Activated CD4-positive, alpha-beta T cell treated with anti-CD3 and anti-CD28 coated beads, Interleukin-2, Interleukin-6, amounts not matched to agents 100 ng/mL and 50 ng/mL, durations not matched to agents 16 hours and 8 hours (primary cell): ENCODE results near the gene MAN1A2.
A peak's percentile ranks its signal among the peaks of the same experiment; 100 is the strongest.
"Not testable (repeated sequence)": the region's sequence is repeated elsewhere in the genome, so short reads cannot be mapped to it uniquely, and the experiment has no call there.

Experiments used
- DNase-seq: peaks from one replicate; pipeline ENCODE4 v3.0.0-alpha.2; 2020

MAN1A2 gene

DNA sequence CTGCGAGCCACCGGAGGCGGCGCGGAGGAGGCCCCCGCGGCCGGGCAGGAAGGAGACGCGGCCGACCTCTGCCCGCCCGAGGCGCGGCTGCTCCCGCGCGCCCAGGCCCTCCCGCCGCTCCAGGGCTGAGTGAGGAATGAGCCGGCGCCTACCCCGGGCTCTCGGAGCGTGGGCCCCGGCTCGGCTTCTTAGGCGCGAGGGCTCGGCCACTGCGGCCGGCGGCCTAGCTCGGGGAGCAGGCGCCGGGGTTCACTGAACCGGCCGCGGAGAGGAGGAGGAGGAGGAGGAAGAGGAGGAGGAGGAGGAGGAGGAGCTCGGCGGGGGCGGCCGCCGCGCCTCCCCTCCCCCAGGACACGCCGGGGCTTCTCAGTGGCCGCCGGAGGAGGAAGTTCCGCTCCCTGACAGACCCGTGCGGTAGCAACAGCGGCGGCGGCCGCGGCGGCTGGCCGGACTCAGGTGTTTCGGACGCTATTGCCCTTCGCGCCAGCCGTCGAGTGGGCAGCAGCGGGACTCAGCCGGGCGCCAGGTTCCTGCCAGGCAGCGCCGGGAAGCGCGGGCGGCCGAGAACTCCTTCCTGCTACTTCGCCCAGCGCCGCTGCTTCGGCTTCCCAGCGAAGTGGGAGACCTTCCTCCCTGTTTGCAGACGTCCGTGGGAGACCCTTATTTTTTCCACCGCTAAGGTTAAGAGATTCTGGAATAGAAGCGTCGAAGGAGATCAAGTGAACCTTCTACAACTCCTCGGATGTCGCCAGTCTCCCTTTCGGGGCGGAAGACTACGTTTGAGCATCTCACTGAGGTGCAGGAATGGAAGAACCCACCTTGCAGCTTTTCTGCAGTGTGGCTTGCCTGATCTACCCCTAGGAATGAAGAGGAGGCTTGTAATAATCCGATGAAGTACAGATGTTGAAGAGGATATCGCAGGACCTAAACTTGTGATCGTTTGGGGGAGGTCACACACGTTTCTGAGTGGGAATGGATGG is at the start of gene MAN1A2:
TSS of gene MAN1A2 (plus strand) at position 404 of the 980 bp plus-strand sequence. CDS start 735 bp downstream, outside the sequence.
- peak; percentile 90 for DNase-seq

DNA sequence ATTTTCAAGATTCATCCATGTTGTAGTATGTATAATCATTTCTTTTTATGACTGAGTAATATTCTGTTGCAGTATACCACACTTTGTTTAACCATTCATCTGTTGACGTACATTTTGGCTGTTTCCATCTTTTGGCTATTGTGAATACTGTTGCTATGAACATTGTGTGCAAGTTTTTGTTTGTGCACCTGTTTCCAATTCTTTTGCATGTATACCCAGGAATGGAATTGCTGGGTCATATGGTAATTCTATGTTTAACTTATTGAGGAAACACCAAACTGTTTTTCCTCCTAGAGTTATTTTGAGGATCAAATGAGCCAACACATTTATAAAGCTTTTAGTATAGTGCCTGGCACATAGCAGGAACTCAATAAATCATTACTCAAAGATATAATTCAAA is 49.2 kb upstream of the MAN1A2 start:
- no peak for DNase-seq

DNA sequence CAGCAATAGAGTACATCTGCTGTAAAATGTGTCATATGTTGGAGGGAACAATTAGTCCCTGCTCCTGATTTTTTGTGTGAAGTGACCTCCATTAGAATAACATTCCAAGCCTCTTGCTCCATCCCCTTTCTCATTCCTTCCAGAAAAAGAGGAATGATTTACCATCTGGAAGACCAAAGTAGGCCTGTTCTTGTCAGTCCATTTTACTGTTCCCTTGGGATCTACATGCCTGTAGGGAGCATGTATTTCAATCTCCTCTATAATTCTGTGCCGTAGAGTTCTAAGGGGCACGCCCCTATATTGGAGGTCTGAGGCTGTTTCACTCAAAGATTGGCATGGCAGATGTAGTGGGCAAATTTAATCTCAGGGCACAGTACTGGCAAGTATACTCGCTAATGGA is 48.8 kb upstream of the MAN1A2 start:
- DNase-seq, result no peak

DNA sequence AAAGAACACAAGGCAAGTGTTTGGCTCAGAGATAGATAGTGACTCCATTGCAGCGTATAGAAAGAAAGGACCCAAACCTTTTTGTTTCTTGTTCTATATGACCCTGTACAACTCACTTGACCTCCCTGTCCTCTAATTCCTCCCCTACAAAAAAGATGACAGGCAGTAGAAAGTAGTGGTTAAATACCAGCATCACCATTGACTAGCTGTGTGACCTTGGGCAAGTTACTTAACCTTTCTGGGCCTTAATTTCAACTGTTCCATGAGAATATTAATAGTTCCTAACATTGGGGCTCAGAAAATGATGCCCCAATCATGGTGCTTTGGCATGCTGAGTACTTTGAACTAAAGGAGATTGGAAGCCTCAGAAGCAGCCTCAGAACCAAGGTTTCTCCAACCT is 46.7 kb upstream of the MAN1A2 start:
- no peak for DNase-seq

DNA sequence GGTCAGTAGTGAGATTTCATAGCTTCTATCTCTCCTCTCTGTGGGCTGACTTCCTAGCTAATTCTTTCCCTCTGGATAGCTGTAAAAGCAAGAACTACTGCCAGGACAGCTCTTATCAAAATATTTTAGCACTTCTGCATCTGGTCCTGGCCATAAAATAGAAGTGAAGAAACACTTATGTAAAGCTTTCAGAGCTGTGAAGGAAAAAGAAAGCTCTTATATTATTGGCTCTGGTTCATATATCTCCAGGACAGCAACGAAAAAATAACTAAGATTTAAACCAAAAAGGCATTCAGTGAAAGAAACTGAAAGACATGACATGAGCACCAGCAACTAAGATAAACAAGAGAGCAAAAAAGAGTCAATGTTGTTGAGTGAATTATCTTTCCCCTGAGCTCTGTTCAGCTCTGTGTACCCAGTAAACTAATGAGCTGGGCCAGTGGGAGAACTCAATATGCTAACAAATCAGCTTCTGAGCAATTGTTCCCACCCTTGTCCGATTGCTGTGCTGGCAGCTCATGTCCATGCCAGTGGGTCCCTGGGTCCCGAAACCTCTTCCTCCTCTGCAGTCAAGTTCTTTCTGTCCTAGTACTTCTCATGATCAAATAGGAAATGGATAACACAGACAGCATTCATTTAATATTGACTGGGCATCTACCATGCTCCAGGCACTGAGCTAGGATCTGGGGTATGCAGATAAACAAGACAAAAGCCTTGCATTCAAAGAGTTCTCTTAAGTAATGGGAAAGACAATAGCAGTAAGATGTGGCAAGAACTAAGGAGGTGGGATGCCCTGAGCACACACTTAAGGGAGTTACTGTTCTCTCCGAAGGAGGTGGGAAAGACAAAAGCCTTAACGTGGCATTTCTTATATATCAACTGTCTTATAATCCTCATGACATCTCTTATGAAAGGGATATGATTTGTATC is 45.3 kb upstream of the MAN1A2 start:
- DNase-seq, result no peak

DNA sequence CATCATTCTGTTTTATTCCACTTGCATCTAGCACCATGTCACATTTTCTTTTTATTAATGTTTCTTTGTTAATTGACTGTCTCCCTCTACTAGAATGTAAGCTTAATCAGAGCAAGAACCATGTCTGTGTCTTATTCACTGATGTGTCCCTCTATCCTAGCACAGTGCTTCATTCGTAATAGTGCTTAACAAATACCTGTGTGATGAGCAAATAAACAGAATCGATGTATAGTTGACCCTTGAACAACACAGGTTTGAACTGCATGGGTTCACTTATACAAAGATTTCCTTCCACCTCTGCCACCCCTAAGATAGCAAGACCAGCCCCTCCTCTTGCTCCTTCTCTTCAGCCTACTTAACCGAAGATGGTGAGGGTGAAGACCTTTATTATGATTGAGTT is 42.9 kb upstream of the MAN1A2 start:
- DNase-seq, result no peak

DNA sequence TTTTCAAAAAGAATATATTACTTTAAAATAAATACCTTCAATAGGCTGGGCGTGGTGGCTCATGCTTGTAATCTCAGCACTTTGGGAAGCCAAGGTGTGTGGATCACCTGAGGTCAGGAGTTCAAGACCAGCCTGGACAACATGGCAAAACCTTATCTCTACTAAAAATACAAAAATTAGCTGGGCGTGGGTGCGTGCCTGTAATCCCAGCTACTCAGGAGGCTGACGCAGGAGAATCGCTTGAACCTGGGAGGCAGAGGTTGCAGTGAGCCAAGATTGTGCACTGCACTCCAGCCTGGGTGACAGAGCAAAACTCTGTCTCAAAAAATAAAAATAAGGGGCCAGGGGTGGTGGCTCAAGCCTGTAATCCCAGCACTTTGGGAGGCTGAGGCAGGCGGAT is 41.2 kb upstream of the MAN1A2 start:
- not testable (repeated sequence) for DNase-seq

DNA sequence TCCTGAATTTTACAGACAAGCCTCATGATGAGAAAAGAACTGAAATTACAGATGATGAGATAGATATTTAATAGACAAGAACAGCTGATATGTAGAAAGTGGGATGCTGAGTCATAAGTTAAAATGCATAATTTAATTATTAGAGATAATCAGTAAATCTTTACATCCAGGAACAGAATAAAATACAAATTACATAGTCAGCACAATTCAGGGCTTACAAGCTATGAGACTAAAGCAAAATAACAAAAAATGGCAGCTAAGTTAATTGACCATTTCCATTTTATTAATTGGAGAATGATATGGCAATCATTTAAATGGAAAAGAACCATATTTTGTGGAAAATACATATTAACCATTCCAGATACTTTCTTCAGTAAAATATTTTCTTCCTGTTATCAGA is 40.2 kb upstream of the MAN1A2 start:
- no peak for DNase-seq

DNA sequence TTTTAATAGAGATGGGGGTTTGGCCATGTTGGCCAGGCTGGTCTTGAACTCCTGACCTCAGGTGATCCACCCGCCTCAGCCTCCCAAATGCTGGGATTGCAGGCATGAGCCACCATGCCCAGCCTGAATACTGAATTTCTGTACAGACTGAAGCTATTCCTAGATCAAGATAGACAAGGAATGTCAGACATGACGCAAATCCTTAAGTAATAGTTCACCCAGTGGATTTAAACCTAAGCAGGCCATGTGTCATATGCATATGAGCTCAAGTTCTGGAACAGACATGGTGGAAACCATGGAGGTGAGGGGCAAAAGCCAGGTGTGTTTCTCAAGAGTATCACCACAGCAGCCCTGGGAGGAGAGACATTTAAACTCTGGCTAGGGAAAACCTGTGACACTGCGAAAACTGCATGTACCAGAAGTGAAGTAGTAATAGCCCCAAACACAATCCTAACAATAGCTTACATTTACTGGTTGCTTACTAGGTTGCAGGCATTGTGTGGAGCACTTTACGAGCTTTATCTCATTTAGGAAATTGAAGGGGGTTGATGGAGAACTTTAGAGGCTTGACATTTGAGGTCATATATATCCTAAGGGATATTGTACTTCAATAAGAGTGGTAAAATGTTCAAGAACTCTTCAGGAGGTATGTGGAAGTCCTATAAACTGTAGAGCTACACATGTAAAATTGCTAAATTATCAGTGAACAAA is 31.7 kb upstream of the MAN1A2 start:
- DNase-seq, result no peak

DNA sequence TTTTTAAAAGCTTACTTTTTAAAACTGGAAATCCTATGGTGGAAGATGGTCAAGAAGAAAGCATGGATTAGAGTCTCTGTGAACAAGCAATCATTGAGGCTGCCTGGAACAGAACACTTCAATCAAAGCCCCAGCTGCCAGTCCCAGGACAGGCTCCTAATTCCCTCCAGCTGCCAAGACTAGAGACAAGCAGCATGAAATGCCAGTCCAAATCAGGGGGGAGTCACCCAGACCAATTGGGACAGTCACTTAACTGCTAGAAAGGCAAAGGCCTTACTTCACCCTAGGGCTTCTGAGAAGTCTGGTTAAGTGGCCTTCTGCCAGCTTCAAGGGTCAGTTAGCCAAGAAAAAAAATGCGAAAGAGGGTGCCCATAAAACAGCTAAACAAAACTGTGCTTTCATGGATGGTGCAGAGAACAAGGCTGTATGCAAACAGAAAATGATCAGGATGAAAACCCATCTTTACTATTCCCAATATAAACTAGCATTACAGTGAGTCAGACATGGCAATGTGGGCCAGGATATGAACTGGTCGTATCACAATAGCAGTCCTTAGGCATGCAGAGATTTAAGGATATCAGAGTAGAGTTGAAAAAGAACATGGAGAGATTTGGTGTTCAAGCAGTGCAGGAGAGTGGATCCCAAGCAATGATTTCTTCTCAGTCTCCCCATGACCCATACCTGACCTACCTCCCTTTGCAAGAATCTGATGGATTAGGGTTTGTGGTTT is 31.0 kb upstream of the MAN1A2 start:
- DNase-seq, result no peak

DNA sequence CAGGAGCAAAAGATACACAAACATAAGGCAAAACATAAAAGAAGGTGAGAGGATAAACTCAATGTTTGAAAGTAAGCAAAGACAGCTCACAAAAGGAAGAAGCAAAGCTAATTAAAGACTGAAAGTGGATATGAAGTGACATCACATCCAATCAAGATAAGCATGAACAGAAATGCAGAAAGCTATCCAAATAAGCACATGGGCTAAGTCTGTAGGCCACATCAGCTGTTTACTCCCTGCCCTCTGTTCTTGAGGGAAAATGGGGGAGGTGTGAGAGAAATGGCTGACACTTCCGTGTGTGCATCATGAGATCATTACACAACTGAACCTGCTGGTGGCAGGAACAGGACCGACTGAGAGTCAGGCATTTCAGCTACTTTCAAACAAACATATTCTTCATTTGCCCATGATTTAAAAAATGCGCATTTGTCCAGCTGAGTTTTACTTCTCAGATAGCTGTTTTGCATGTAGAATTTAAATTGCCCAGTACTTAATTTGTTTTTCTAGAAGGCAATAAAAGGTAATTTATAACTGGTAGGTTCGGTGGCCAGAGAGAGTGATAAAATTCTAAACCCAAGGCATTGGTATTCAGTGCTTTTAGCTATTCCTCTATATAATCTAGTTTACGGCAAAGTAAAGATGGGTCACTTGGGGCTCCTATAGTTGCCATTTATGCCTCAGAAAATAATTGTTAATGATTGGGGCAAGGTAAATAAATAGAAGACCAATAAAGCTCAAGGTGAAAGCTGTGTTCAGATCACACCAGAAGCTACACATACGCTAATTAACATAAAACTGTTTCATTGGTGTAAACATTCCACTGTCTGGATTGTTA is 27.2 kb upstream of the MAN1A2 start:
- no peak for DNase-seq

DNA sequence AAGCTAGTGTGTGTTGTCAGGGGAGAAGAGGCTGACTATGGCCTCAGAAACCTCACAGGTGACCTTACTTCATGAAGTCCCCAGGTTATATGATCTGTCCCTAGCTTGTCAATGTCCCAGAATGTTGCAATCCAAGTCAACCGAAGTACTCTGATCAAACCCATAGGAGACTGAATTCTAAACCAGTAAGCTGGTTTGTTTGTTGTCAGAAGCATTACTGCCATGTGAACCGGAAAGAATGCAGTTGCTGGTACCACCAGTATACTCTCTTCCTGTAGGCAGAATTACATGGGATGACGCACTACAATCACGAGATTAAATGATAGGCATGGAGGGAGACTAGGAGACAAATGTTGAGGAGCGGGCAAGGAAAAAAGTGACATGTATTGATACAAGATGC is 26.1 kb upstream of the MAN1A2 start:
- DNase-seq, result no peak

DNA sequence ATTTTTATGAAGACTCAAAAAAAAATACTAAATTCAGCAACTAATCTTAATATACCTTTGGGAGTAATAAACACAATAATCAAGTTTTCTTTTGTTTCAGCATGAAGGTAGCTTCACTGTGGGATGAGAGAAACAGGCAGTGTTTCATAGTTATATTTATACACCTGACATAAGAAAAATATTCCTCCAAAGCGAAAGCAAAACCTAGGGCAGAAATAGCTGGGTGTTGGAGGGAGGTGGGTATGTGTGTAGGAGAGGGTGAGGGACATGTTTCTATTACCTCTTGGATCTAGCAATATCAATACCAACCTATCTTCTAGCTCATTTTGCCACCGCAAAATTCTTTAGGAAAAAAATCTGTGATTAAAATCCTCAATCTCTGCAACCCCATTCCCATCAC is 24.9 kb upstream of the MAN1A2 start:
- DNase-seq, result no peak

DNA sequence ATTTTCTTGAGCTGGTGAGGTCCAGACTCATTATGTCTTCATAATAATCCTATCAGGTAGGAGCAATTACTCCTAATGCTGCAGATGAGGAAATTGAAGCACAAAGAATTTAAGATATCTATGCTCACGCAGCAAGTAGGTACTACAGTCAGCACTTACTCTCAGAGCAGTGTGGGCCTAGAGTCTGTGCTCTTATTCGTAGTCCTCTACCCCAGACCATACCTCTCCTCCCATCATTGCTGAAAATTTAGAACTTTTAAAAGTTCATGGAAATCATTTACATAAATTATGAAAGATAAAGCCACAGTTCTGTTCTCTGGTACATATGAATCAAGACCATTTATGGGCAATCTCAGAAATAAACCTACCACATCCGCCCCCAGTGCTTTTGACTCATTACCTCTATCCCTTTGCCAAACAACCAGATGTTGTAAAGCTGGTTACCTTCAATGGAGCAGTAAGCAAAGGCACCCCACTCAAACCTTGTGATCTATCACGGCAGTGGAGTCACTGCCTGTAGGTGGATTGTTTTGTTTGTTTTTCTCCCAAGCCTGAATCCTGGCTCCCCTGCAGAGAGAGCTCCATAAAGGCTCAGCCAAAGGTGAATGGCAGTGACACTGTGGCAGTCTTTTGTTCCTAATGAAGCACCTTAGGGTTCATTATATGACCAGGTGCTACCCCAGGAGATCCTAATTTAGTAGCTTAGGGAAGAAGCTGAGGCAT is 20.9 kb upstream of the MAN1A2 start:
- peak; percentile 21 for DNase-seq

DNA sequence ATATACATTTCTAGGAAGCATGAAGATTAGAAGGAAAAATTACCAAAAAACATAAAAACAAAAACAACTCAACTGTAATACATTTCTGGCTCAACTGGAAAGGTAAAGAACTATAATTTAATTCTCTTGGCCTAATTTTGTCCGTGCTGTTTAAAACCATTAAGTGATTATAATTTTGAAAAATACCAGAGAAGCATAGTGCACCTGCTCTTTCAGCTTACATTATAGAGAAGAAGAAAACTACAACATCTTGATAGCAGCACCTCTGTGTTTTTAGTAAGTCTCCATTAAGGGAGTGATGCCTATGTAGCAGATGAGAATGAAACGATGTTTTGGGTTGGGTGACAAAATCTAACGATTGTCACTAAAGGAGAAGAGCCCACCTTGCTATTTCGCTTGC is 19.3 kb upstream of the MAN1A2 start:
- no peak for DNase-seq

DNA sequence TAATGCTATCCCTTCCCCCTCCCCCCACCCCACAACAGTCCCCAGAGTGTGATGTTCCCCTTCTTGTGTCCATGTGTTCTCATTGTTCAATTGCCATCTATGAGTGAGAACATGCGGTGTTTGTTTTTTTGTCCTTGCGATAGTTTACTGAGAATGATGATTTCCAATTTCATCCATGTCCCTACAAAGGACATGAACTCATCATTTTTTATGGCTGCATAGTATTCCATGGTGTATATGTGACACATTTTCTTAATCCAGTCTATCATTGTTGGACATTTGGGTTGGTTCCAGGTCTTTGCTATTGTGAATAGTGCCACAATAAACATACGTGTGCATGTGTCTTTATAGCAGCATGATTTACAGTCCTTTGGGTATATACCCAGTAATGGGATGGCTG is 14.6 kb upstream of the MAN1A2 start:
- not testable (repeated sequence) for DNase-seq

DNA sequence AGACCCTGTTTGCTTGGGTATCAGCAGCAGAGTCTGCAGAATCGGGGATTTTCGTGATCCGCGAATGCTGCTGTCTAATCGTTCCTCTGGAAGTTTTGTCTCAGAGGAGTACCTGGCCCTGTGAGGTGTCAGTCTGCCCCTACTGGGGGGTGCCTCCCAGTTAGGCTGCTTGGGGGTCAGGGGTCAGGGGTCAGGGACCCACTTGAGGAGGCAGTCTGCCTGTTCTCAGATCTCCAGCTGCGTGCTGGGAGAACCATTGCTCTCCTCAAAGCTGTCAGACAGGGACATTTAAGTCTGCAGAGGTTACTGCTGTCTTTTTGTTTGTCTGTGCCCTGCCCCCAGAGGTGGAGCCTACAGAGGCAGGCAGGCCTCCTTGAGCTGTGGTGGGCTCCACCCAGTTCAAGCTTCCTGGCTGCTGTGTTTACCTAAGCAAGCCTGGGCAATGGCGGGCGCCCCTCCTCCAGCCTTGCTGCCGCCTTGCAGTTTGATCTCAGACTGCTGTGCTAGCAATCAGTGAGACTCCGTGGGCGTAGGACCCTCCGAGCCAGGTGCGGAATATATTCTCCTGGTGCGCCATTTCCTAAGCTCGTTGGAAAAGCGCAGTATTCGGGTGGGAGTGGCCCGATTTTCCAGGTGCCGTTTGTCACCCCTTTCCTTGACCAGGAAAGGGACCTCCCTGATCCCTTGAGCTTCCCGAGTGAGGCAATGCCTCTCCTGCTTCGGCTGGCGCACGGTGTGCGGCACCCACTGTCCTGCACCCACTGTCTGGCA is 9.2 kb upstream of the MAN1A2 start:
- DNase-seq, result not testable (repeated sequence)

DNA sequence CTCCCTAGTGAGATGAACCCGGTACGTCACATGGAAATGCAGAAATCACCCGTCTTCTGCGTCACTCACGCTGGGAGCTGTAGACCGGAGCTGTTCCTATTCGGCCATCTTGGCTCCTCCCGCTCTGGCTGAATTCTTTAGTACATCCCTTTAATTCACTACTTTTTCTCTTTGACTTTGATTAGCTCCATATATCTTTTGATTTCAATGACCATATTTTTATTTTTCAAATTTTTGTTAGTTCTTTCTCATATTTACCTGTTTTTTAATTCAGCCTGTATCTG is 8.7 kb upstream of the MAN1A2 start:
- not testable (repeated sequence) for DNase-seq

DNA sequence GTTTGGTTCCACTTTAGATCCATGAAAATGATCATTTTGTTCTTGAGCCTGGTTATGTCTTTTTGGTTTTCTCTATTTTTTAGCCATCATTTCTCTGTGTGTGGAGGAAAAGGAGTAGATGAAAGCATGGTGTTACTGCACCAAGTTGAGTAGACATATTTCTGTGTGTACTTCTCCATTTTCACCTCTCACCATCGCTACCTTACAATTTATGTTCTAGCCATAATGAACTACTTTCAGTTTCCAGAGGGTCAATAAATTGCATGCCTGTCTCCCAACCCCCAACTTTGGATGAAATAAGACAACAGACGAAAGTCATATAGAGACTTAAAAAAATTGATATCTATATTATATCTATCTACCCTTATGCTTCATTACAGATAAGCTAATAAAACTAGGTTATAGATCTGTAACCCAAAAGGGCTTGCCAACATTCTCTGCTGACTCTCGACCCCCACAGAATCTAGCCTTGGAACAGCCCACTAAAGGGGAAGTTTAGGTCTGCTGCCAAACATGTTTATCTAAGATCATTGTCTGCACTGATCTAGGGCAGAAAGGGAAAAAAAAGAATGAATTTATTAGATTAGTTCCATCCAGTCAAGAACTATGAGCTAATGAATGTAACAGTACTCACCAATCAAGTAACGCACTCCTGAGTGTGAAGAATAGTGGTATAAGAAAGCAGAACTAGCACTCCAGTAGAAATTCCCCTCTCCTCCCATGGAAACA is 7.5 kb upstream of the MAN1A2 start:
- no peak for DNase-seq
